Thyroid gland (tissue), 4 donors: Measurements from ENCODE around the gene ZNF438.

Experiments used
- CTCF ChIP-seq, 6 experiments: fragments of 200-600 bp in 3 of 6; fragments of 450-650 bp in 3 of 6; sonication (generic) in 3 of 6; IDR thresholded peaks; one replicate each; pipeline ENCODE4 v1.5.1; 2016 to 2019; ENCODE audit warnings: antibody characterized with exemption in 6 of 6, mild to moderate bottlenecking in 2 of 6, inconsistent platforms in 1 of 6, moderate library complexity in 1 of 6
- POLR2A ChIP-seq, 2 donors: fragments of 450-650 bp; IDR thresholded peaks; one replicate each; pipeline ENCODE4 v1.6.1; 2017; ENCODE audit warnings: antibody characterized with exemption in 2 of 2, mild to moderate bottlenecking in 2 of 2, moderate library complexity in 1 of 2

- TF ChIP-seq POLR2A (IDR thresholded peaks at IDR 0.05), result no peak
- no peak for TF ChIP-seq CTCF (IDR thresholded peaks at IDR 0.05)
Observed at GRCh38 chr10:30816820-30817171, 214.9 kb downstream of the ZNF438 start.
